IMR-90 (cell line): ENCODE results near the gene MORN4. TPM values are rescaled to one million over a fixed set of nuclear protein-coding genes. Genes with fewer than 3 reads are reported as not detected.

Source experiments
- ATAC-seq: fragments of 200-7000 bp; cut with Tn5 transposase; 2 replicates; pipeline ENCODE4 v1.9.1; 2020; ENCODE audit warnings: low read depth, mild to moderate bottlenecking, moderate library complexity
- BruUV-seq: library from RNA; stranded (reverse); fragments of 400-500 nt; replicated peaks from 2 replicates; lab custom pipeline; 2021; lab: Mats Ljungman, UMichigan
- CTCF ChIA-PET: fragments of 300-600 bp; formaldehyde crosslinking; extraction: SDS; loops from one replicate; lab custom pipeline; 2021; ENCODE audit warnings: antibody characterized with exemption; lab: Yijun Ruan, JAX
- POLR2A ChIA-PET: fragments of 300-600 bp; sonication (Branson Sonifier 250); formaldehyde crosslinking; loops from one replicate; lab custom pipeline; 2022; ENCODE audit warnings: antibody characterized with exemption; ENCODE audit not compliant: unreplicated experiment; lab: Charles Lee
- DNase-seq: peaks from one replicate; pipeline ENCODE4 v3.0.0; 2013
- H2AFZ ChIP-seq: replicated peaks from 2 replicates; pipeline ENCODE3; 2013; ENCODE audit warnings: low read length, mild to moderate bottlenecking; ENCODE audit not compliant: poor library complexity
- H2AK5ac ChIP-seq: 2 replicates; pipeline ENCODE4 v1.6.1; 2013; ENCODE audit warnings: low read depth, low read length, inconsistent platforms
- H2AK9ac ChIP-seq: replicated peaks from 2 replicates; pipeline ENCODE3; 2013; ENCODE audit warnings: mild to moderate bottlenecking, low read depth, low read length, moderate library complexity; ENCODE audit not compliant: poor library complexity
- H2BK120ac ChIP-seq: 2 replicates; pipeline ENCODE4 v1.6.1; 2013; ENCODE audit warnings: low read depth, low read length, inconsistent platforms
- H2BK15ac ChIP-seq: 3 replicates; pipeline ENCODE4 v1.6.1; 2013; ENCODE audit warnings: low read depth, low read length, inconsistent platforms
- H2BK20ac ChIP-seq: 2 replicates; pipeline ENCODE4 v1.6.1; 2013; ENCODE audit warnings: low read depth, mild to moderate bottlenecking, inconsistent platforms, low read length, moderate library complexity
- H2BK5ac ChIP-seq: 2 replicates; pipeline ENCODE4 v1.6.1; 2013; ENCODE audit warnings: mild to moderate bottlenecking, low read depth, low read length, inconsistent platforms; ENCODE audit not compliant: poor library complexity, severe bottlenecking
- H3K14ac ChIP-seq: replicated peaks from 2 replicates; pipeline ENCODE4 v1.6.1; 2013; ENCODE audit warnings: low read depth, low read length, inconsistent platforms
- H3K18ac ChIP-seq: 2 replicates; pipeline ENCODE4 v1.6.1; 2013; ENCODE audit warnings: low read depth, low read length, control low read depth
- H3K23ac ChIP-seq: 2 replicates; pipeline ENCODE4 v1.6.1; 2013; ENCODE audit warnings: low read depth, low read length, inconsistent platforms
- H3K27ac ChIP-seq: 2 replicates; pipeline ENCODE4 v1.5.1; 2013; ENCODE audit warnings: mild to moderate bottlenecking, control low read depth, low read length; ENCODE audit not compliant: insufficient read depth
- H3K27me3 ChIP-seq: 2 replicates; pipeline ENCODE4 v1.6.1; 2013; ENCODE audit warnings: low read length; ENCODE audit not compliant: control insufficient read depth, insufficient read depth
- H3K36me3 ChIP-seq: 2 replicates; pipeline ENCODE4 v1.6.1; 2013; ENCODE audit warnings: low read length, mixed read lengths; ENCODE audit not compliant: control insufficient read depth, insufficient read depth
- H3K4ac ChIP-seq: 2 replicates; pipeline ENCODE4 v1.6.1; 2013; ENCODE audit warnings: low read depth, low read length, inconsistent platforms
- H3K4me1 ChIP-seq: 2 replicates; pipeline ENCODE4 v1.6.1; 2013; ENCODE audit warnings: low read length, mixed read lengths; ENCODE audit not compliant: control insufficient read depth, insufficient read depth
- H3K4me2 ChIP-seq: 2 replicates; pipeline ENCODE4 v1.6.1; 2013; ENCODE audit warnings: low read depth, mild to moderate bottlenecking, control low read depth, low read length, moderate library complexity
- H3K4me3 ChIP-seq: 2 replicates; pipeline ENCODE4 v1.5.1; 2013; ENCODE audit warnings: low read depth, mild to moderate bottlenecking, control low read depth, low read length, moderate library complexity; ENCODE audit not compliant: insufficient read depth
- H3K56ac ChIP-seq: 2 replicates; pipeline ENCODE4 v1.6.1; 2013; ENCODE audit warnings: low read length, inconsistent platforms; ENCODE audit not compliant: insufficient read depth; ENCODE audit errors: extremely low read depth
- H3K79me1 ChIP-seq, 2 experiments: 2 replicates each; pipeline ENCODE4 v1.6.1; 2013; ENCODE audit warnings: low read length in 2 of 2, inconsistent platforms in 1 of 2, low read depth in 1 of 2
- H3K9ac ChIP-seq: 2 replicates; pipeline ENCODE4 v1.6.1; 2013; ENCODE audit warnings: low read depth, low read length, control low read depth
- H3K9me1 ChIP-seq: 2 replicates; pipeline ENCODE4 v1.6.1; 2013; ENCODE audit warnings: low read length, inconsistent platforms; ENCODE audit not compliant: insufficient read depth
- H3K9me3 ChIP-seq: 2 replicates; pipeline ENCODE4 v1.6.1; 2013; ENCODE audit warnings: low read length; ENCODE audit not compliant: control insufficient read depth, insufficient read depth
- H4K20me1 ChIP-seq: 2 replicates; pipeline ENCODE4 v1.6.1; 2013; ENCODE audit warnings: low read length, inconsistent platforms; ENCODE audit not compliant: insufficient read depth
- H4K5ac ChIP-seq: 2 replicates; pipeline ENCODE4 v1.6.1; 2013; ENCODE audit warnings: mild to moderate bottlenecking, low read depth, low read length, control low read depth
- H4K8ac ChIP-seq, 2 experiments: 2 replicates each; pipeline ENCODE4 v1.6.1; 2013; ENCODE audit warnings: low read depth in 2 of 2, low read length in 2 of 2, control low read depth in 1 of 2, inconsistent platforms in 1 of 2
- H4K91ac ChIP-seq: 2 replicates; pipeline ENCODE4 v1.6.1; 2013; ENCODE audit warnings: low read depth, low read length, inconsistent platforms; ENCODE audit not compliant: insufficient read depth
- BHLHE40 ChIP-seq: fragments of 150-350 bp; IDR thresholded peaks from 2 replicates; pipeline ENCODE4 v1.6.1; 2016; ENCODE audit warnings: mild to moderate bottlenecking, low read depth, low read length
- CHD1 ChIP-seq: IDR thresholded peaks from 2 replicates; pipeline ENCODE4 v1.6.1; 2012; ENCODE audit warnings: low read depth, low read length, improper control_type of control experiment
- CTCF ChIP-seq: conservative IDR thresholded peaks from 2 replicates; pipeline ENCODE4 v1.5.1; 2012; ENCODE audit warnings: mild to moderate bottlenecking, low read depth, low read length, improper control_type of control experiment
- MAZ ChIP-seq: IDR thresholded peaks from 2 replicates; pipeline ENCODE4 v1.6.1; 2012; ENCODE audit warnings: low read depth, mild to moderate bottlenecking, low read length, improper control_type of control experiment, moderate library complexity, borderline replicate concordance
- POLR2A ChIP-seq: IDR thresholded peaks from 2 replicates; pipeline ENCODE4 v1.6.1; 2012; ENCODE audit warnings: mild to moderate bottlenecking, low read depth, low read length
- RAD21 ChIP-seq: IDR thresholded peaks from 2 replicates; pipeline ENCODE4 v1.6.1; 2012; ENCODE audit warnings: low read length, improper control_type of control experiment
- RCOR1 ChIP-seq: IDR thresholded peaks from 2 replicates; pipeline ENCODE4 v1.6.1; 2012; ENCODE audit warnings: mild to moderate bottlenecking, low read length, improper control_type of control experiment; ENCODE audit not compliant: insufficient replicate concordance
- RFX5 ChIP-seq: IDR thresholded peaks from 2 replicates; pipeline ENCODE4 v1.8.0; 2012; ENCODE audit warnings: low read depth, mild to moderate bottlenecking, low read length, moderate library complexity
- SMC3 ChIP-seq: fragments of 150-350 bp; IDR thresholded peaks from 2 replicates; pipeline ENCODE4 v1.6.1; 2016; ENCODE audit warnings: low read depth, mild to moderate bottlenecking, antibody characterized with exemption, low read length, moderate library complexity
- WGBS, 2 experiments: methylation state at CpG; one replicate each; pipeline versions ENCODE4 v1.1.5 to v1.1.7; 2013; ENCODE audit warnings: missing lambda C conversion rate in 2 of 2; ENCODE audit not compliant: insufficient read length in 1 of 2; ENCODE audit errors: extremely low coverage in 2 of 2; 5-methylcytosine and 5-hydroxymethylcytosine counted together
- dilution Hi-C: fragments of 300-500 bp; cut with HindIII; formaldehyde crosslinking; loops from one replicate; pipeline ENCODE4 v1.14.3; 2018; ENCODE audit warnings: low sequenced_read_pairs; ENCODE audit not compliant: unreplicated experiment
- in situ Hi-C: fragments of 300-500 bp; cut with MboI; formaldehyde crosslinking; loops from 3 replicates; pipeline ENCODE4 v1.14.3; 2019; ENCODE audit warnings: low sequenced_read_pairs, inconsistent platforms, mixed read lengths
- intact Hi-C: fragments of 100-400 bp; cut with micrococcal nuclease; formaldehyde crosslinking; loops from 2 replicates; pipeline ENCODE4 v1.10.0; 2022
- polyA plus RNA-seq, 3 experiments: library from polyadenylated mRNA; depleted of rRNA; stranded (reverse); fragments of >200 nt; gene quantifications; 2 replicates each; pipeline ENCODE4 v1.2.3, GENCODE V29; 2012; ENCODE audit warnings: low replicate concordance in 1 of 3
- total RNA-seq: library from RNA; depleted of rRNA; stranded (reverse); fragments of >200 nt; gene quantifications from 2 replicates; pipeline ENCODE4 v1.2.3, GENCODE V29; 2012

Gene MORN4
- total and polyA plus RNA-seq, 2 of the 4 experiments (the other 2 are of a cell fraction): 3.2 to 8.4 TPM

DNA sequence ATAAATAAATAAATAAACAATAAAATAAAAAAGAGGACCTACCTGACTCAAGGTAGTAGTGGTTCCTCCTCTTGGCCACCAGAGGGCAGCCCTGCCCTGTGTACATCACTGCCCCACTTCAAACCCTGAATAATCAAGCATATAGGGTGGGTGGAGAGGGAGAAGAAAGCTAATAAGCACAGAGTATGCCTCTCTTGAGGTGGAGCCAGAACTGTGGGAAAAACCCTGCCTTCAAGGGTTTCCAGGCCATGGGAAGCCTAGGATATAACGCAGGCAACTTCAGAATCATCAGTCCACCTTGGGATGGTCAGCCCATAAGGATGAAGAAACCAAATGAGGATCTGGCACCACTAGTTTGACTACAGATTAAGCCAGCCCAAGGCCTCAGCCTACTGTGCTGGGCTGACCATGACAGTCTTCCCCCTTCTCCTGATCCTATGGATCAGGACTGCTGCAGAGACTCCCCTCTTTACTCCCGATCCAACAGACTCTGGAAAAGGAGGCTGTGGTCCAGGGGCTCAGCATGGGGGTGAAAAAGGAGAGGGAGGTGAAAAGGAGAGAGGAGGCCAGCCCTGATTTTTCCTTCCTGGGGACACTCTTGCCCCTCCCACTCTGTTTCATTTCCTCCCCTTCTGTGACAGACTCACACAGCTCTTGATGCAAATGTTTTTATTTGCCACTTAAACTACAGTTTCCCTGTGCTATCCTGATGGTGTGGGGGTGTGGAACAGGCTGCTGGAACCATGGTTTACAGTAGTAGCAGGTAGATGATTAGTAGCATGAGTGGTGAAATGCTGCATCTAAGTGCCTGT, 43.7 kb upstream of the MORN4 start:
- Histone ChIP-seq H3K27me3 (no peaks in the 10 kb centered on the region), H2BK120ac (no peak overlapping the region)

More for the DNA sequence above, 43.7 kb upstream of the MORN4 start:
- Histone ChIP-seq H4K5ac (no peak overlapping the region), H3K23ac (no peak overlapping the region), H3K4me2 (no peak overlapping the region), H4K8ac (no peak overlapping the region; a peak in 1 of 4 replicates), H3K4ac (no peak overlapping the region), H3K18ac (no peak overlapping the region), H3K9me1 (peaks cover 2% of the 10 kb centered on the region; the same call in 1 of the 2 replicates), H3K56ac (no peak overlapping the region), H4K91ac (no peak overlapping the region), H3K4me3 (no peak overlapping the region), H3K27ac (no peak overlapping the region), H2AK5ac (peak overlapping the region; percentile 75; the same call in 1 of the 2 replicates), H2BK20ac (no peak overlapping the region), H3K9ac (no peak overlapping the region), H4K20me1 (peaks cover 31% of the 10 kb centered on the region), H3K4me1 (peaks cover 1% of the 10 kb centered on the region; the same call in 1 of the 2 replicates), H2AFZ (no peak overlapping the region), H2BK5ac (peak overlapping the region; percentile 4), H2BK15ac (no peak overlapping the region), H2AK9ac (peak overlapping the region; percentile 70), H3K79me1 (peaks cover 8 to 51% of the 10 kb centered on the region in 2 experiments), H3K14ac (no peak overlapping the region), H3K9me3 (no peaks in the 10 kb centered on the region), H3K36me3 (peaks cover 63% of the 10 kb centered on the region)
- no peak for TF ChIP-seq POLR2A
- no peak for TF ChIP-seq BHLHE40
- peak; percentile 80 for TF ChIP-seq CTCF
- TF ChIP-seq CHD1: no peak
- TF ChIP-seq RAD21: peak; percentile 85
- TF ChIP-seq RFX5: no peak
- TF ChIP-seq SMC3: peak; percentile 81
- TF ChIP-seq RCOR1: no peak
- TF ChIP-seq MAZ: no peak
- CTCF ChIA-PET: interaction anchor here (0.5 to 1.3 kb wide), 9 partner anchors 9 to 102 kb away, joined by 3 to 4 read pairs (median 3); no protein-coding TSS in a partner anchor
- POLR2A ChIA-PET: interaction anchor here (1.3 kb wide), 1 partner anchor 10 kb away, joined by 3 read pairs; the partner anchor contains the start of gene AVPI1
- peak; percentile 63 for DNase-seq
- BruUV-seq: no TSS peak
- in situ Hi-C loops: loop anchor here (5.0 kb wide), 1 partner anchor 55 kb away; no protein-coding TSS in a partner anchor
- 100% methylated on average over 1 of the region's 2 CpGs; no CpG with 5 or more reads in 1 of the 2 experiments for WGBS, 2 experiments
- dilution Hi-C loops: no loop called here
- ATAC-seq: peak; percentile 82
- intact Hi-C loops: loop anchor here (1.0 to 2.0 kb wide), 2 partner anchors 36 to 54 kb away; partner anchors contain the start of gene MARVELD1
